Upper lobe of left lung (tissue), 4 donors: ENCODE results near the gene CRISPLD2.

ENCODE experiments used
- EP300 ChIP-seq, 4 donors: sonication (generic); formaldehyde crosslinking; IDR thresholded peaks; one replicate each; pipeline ENCODE4 v1.5.1; 2017; ENCODE audit warnings: antibody characterized with exemption in 4 of 4, control low read depth in 2 of 4
- POLR2A ChIP-seq, 4 donors: fragments of 450-650 bp; IDR thresholded peaks; one replicate each; pipeline ENCODE4 v1.5.1; 2016 to 2017; ENCODE audit warnings: antibody characterized with exemption in 4 of 4, mild to moderate bottlenecking in 2 of 4
- TF ChIP-seq, protein P1 (sequence below), 6 experiments: fragments of 450-650 bp in 4 of 6; fragments of 200-600 bp in 2 of 6; sonication (generic) in 2 of 6; IDR thresholded peaks; one replicate each; pipeline ENCODE4 v1.5.1; 2016 to 2019; ENCODE audit warnings: antibody characterized with exemption in 6 of 6

DNA sequence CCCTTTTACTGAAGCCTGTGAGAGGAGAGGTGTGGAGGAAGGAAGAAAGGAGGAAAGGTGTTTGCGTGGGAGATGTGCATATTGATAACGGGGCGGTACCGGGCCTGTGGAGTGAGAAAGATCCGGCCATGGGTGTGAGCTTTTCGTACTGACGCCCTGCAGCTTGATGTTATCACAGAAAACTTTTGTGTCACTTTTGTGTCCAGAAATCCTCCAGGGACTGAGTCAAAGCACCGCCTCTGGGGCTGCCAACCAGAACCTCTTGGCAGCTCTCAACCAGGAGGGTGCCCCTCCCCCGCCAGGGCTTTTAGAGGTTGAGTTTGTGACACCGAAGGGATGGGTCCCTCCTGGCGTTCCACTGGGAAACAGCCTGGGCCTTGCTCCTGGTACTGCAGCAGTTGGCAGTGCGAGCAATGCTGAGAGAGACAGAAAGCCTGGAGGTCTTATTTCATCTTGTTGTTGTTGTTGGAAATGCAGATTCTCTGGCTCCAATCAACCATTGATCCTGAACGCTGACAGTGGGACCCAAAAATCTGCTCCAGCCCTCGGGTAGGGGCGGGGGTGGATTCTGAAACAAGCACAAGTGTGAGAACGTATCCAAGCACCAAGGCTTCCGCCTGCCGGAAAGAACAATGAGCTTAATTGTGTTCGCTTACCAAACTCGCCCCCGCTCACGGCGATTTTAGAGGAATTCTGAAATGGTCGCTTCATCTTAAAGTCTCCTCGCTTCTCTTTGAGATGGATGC is 65.0 kb downstream of the CRISPLD2 start:
- TF ChIP-seq, protein P1, sequence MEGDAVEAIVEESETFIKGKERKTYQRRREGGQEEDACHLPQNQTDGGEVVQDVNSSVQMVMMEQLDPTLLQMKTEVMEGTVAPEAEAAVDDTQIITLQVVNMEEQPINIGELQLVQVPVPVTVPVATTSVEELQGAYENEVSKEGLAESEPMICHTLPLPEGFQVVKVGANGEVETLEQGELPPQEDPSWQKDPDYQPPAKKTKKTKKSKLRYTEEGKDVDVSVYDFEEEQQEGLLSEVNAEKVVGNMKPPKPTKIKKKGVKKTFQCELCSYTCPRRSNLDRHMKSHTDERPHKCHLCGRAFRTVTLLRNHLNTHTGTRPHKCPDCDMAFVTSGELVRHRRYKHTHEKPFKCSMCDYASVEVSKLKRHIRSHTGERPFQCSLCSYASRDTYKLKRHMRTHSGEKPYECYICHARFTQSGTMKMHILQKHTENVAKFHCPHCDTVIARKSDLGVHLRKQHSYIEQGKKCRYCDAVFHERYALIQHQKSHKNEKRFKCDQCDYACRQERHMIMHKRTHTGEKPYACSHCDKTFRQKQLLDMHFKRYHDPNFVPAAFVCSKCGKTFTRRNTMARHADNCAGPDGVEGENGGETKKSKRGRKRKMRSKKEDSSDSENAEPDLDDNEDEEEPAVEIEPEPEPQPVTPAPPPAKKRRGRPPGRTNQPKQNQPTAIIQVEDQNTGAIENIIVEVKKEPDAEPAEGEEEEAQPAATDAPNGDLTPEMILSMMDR (IDR thresholded peaks at IDR 0.05): no peak
- no peak for TF ChIP-seq EP300 (IDR thresholded peaks at IDR 0.05)
- TF ChIP-seq POLR2A (IDR thresholded peaks at IDR 0.05): no peak
